GM19240 (cell line): ENCODE results near the gene GPR152.

Experiments
- DNase-seq: peaks from one replicate; pipeline ENCODE4 v3.0.0; 2011; ENCODE audit warnings: low spot score; ENCODE audit not compliant: insufficient read length

GPR152 gene

GRCh38 chr11:67441098-67441563, 11.4 kb downstream of the GPR152 start:
- no peak for DNase-seq

- no peak for DNase-seq
Measured at GRCh38 chr11:67440229-67441097, 12.1 kb downstream of the GPR152 start.

DNA sequence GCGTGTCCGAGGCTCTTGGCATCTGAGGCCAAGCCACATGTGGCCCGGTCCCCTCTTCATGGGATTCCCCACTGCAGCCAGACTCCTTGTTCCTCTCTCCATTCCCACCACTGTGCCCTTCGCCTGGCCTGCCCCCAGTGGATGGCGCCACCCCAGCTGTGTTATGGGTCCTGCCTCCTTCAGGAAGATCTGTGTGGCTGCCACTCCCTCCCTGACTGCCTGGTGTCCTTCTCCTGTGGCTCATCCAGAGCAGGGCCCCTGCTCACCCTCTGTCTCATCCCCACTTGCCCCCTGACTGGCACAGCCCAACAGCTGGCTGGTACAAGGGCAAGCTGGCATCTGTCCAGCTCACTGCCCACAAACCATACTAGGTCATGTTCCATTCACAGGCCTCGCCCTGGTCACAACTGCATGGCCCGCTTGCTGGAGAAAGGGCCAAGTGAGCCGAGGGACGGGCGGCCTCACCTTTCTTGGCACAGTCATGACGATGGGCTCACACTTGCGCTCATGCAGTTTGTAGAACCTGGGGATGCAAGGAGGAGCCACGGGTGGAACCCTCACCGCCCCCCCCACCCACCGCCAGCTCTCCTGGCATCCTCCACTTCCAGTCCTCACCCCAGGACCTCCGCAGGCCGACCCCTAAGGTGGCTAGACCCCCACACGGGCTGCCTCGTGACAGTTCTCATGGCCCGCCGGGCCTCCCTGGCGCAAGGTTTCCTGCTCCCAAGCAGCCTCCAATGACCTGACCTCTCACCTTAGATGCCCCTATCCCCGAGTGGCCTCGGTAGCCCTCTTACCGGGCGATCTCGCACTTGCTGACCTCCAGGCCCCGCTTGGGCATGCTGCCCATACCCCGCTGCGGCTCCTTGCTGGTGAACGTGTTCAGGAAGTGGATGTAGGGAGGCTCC, 13.0 kb downstream of the GPR152 start:
- no peak for DNase-seq

DNA sequence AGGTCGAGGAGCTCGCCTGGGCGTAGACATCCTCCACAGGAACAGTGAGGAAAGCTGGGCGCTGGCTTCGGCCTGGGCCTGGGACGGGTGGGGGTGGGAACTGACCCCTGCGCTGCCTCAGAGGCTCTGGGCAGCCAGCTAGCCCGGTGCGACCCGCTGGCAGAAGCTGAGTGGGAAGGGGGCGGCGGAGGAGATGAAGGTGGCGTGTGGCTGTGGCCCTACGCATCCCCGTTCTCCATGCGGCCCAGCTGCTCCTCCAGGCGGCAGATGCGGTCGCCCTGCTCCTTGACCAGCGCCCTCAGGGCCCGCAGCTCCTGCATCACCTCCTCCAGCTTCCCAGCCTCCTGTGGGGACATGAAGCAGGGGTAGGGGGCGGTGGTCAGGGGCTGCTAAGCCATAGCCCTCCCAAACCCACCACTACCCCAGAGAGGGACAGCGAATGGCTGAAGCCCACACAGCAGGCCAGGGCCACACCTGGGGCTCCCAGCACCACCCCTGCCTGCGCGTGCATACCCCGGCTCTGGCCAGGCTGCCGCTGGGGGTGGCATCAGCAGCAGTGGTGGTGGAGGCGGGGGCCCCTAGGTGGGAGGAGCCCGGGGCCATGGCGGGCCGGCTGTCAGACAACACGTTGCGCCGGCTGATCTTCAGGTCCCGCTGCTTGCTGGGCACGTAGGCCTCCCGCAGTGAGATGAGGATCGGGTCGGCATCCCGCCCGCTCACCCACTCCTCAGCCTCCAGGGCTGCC, 14.2 kb downstream of the GPR152 start:
- DNase-seq, result no peak

- no peak for DNase-seq
Measured at GRCh38 chr11:67437809-67438157, 14.7 kb downstream of the GPR152 start.

DNA sequence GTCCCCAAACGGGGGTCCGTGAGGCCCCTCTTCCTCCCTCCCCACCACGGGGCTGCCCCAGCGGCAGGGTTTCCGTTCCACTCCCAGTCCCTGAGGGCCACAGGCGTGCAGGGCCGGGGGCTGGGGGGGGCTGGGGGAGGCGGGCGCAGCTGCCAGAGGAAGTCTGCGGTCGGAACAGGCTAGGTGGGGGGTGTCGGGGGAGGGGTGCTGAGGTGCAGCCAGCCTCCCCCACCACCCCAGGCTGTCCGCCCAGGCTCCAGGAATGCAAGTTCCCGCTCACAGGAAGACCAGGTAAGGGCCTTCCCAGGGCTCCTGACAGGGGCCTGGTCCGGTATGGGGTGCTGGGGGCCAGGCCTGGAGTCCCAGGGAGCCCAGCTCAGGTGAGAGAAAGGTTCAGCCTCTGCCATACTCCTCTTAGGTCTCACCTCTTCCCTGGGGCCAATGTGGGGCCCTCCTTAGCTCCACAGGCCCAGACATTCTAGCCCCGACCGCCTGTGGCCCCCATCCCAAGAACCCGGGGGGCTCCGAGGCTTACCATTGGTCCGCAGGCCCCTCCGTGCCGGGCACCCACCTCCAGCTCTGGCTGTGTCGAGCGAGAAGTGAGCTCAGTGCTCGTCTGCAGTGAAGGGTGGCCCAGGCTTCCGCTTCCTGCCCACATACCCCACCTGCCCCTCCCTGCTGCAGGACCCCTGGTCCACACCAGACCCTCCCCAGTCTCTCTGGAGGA, 15.3 kb downstream of the GPR152 start, which contains the start of gene PTPRCAP:
PTPRCAP (minus strand) TSS at position 601 of the 727 bp plus-strand sequence; CDS start at position 538, 63 bp downstream.
- peak; percentile 66 for DNase-seq

GRCh38 chr11:67436459-67437081, 16.0 kb downstream of the GPR152 start:
- peak; percentile 82 for DNase-seq

DNA sequence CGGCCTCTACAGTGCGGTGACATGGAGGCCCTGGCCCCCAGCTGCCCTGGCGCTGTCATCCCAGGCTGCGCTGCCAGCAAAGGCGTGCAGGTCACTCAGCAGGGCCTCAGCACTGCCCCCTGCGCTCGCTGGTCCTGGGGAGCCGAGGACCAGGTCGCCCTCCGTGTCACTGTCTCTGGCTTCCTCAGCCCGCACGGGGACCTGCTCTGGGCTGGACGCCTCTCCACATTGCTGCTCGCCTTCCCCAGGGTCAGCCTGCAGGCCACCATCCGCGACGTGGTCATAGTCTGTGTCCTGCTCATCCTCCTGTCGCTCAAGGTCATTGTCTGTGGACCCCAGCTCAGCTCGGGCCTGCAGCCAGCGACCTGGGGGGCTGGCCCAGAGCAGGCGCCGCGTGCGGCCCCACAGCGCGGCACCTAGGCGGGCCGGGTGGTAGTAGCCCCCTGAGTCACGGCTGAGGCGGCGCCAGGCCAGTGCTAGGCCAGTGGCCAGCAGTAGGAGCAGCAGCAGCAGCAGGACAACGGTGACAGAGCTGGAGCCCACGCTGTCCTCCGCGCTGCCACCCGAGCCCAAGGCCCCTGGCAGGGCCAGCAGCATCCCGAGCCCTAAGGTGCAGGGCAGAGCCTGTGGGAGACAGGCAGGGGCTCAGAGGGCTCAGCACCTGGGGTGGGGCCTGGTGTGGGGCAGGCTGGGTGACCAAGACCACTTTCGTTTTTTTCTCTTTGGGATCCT, 16.6 kb downstream of the GPR152 start:
- DNase-seq, result no peak

DNA sequence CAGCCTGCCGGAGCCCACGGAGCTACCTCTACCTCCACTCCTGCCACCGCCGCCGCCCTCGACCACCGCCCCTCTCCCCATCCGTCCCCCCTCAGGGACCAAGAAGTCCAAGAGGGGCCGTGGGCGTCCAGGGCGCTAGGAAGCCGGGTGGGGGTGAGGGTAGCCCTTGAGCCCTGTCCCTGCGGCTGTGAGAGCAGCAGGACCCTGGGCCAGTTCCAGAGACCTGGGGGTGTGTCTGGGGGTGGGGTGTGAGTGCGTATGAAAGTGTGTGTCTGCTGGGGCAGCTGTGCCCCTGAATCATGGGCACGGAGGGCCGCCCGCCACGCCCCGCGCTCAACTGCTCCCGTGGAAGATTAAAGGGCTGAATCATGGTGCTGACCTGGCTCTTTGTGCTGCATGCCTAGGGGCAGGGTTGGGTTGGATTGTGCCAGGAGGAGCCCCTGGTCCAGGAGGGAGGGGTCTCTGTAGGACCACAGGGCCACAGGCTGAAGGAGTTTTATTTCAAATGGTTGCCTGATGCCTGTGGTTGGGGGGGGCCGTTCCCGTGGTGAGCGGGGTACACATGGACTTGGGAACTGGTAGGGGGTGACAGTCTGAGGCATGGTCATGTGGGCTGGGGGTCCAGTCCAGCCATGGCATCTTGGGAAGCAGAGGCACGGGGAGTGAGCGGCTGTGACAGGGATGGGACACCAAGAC, 17.4 kb downstream of the GPR152 start:
- DNase-seq, result no peak

GRCh38 chr11:67434395-67434881, 18.1 kb downstream of the GPR152 start:
- DNase-seq, result no peak

GRCh38 chr11:67433536-67434394, 18.8 kb downstream of the GPR152 start:
- no peak for DNase-seq

DNA sequence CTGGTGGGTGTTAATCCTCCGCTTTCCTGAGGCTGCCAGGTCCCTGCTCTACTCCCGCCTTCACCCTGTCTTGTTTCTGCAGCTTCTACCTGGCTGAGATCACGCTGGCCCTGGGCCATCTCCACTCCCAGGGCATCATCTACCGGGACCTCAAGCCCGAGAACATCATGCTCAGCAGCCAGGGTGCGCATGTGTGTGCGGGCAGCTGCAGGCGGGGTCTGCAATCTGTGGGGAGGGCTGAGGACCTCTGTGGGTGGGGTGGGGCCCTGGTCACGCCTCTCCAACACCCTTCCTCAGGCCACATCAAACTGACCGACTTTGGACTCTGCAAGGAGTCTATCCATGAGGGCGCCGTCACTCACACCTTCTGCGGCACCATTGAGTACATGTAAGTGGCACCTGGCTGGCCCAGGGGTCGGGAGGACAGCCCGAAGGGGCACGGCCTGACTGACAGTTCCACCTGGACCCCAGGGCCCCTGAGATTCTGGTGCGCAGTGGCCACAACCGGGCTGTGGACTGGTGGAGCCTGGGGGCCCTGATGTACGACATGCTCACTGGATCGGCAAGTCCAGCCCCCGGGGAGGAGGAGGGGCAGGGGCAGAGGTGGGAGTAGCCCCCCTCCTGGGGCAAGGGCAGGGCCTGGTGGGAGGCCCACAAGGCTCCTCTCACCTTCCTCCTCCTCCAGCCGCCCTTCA, 19.7 kb downstream of the GPR152 start:
- DNase-seq, result no peak

DNA sequence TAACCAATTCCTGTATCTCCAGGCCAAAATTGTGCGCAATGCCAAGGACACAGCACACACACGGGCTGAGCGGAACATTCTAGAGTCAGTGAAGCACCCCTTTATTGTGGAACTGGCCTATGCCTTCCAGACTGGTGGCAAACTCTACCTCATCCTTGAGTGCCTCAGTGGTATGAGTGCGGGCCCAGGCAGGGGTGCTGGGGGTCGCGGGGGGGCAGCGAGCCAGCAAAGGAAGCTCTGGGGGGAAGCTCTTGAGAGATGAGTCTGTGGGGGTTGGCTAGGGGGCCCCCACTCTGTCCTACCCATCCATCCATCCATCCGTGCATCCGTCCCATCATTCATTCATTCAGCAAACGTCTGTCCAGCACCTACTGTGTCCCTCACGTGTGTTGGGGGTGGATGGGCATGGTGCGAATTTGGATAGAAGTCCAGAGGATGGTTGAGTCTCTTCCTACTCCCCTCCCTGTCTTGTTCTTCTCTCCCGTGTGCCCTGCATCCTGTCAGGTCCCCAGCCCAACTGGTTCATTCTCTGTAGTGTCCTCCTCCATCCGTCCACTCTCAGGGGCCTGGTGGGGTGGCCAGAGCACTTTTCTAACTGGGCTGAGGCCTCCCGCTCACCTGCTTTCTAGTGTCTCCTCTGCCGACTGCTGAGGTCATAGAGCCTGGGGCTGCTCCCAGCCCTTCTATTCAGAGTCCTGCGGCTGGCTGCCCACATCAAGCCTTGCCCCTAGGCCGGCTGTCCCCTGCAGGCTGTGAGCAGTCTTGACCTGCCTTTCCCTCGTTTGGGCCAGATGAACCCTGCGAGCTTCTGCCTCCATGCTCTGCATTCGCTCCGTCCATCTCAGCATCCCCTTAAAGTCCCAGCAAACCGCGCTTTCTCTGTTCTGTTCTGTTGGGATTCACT, 20.9 kb downstream of the GPR152 start:
- no peak for DNase-seq

DNA sequence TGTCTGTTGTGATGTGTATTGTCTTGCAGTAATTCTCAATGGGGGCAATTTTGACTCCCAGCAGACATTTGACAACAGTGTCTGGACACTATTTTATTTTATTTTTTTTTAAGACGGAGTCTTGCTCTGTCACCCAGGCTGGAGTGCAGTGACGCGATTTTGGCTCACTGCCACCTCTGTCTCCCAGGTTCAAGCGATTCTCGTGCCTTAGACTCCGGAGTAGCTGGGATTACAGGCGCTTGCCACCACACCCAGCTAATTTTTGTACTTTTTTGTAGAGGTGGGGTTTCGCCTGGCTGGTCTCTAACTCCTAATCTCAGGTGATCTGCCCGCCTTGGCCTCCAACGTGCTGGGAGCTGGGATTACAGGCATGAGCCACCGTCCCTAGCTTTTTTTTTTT, 22.8 kb downstream of the GPR152 start:
- no peak for DNase-seq

- no peak for DNase-seq
Measured at GRCh38 chr11:67429038-67429668, 23.4 kb downstream of the GPR152 start.
